ENCODE results near the gene STK36.

The STK36 gene

GRCh38 chr2:218711550-218711929, 39.7 kb downstream of the STK36 start:
- TF ChIP-seq, protein P1, sequence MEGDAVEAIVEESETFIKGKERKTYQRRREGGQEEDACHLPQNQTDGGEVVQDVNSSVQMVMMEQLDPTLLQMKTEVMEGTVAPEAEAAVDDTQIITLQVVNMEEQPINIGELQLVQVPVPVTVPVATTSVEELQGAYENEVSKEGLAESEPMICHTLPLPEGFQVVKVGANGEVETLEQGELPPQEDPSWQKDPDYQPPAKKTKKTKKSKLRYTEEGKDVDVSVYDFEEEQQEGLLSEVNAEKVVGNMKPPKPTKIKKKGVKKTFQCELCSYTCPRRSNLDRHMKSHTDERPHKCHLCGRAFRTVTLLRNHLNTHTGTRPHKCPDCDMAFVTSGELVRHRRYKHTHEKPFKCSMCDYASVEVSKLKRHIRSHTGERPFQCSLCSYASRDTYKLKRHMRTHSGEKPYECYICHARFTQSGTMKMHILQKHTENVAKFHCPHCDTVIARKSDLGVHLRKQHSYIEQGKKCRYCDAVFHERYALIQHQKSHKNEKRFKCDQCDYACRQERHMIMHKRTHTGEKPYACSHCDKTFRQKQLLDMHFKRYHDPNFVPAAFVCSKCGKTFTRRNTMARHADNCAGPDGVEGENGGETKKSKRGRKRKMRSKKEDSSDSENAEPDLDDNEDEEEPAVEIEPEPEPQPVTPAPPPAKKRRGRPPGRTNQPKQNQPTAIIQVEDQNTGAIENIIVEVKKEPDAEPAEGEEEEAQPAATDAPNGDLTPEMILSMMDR (IDR thresholded peaks at IDR 0.05; ENCODE audit: extremely low read depth, insufficient read depth, missing control alignments) = no peak
- in situ Hi-C loops (cut with MboI; ENCODE audit: low pct_unique_long_range_greater_than_20kb, low sequenced_read_pairs, unreplicated experiment) = no loop called here
- DNase-seq (ENCODE audit: low spot score) = peak; percentile 21

- in situ Hi-C loops (cut with MboI; ENCODE audit: low pct_unique_long_range_greater_than_20kb, low sequenced_read_pairs, unreplicated experiment) = no loop called here
- DNase-seq (ENCODE audit: low spot score) = no peak
- TF ChIP-seq, protein P1 (IDR thresholded peaks at IDR 0.05; ENCODE audit: extremely low read depth, insufficient read depth, missing control alignments) = no peak
Observed at GRCh38 chr2:218713922-218714321, 42.0 kb downstream of the STK36 start.

DNA sequence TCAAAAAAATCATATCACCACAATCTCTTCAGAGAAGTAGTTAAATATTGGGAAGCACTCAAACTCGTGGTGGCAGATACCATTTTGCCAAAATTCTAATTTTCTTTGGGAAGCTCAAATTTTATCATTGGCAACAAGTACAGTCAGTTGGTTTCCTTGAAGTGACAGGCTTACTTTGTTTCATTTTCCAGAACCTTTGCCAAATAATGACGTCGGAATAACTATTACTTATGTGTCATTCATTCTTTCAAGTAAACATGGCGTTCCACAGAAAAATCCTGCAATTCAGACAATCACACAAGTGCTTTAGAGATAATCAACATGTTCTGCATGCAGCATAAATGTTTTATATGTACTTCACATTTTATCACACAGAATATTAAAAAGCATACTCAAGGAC, 44.2 kb downstream of the STK36 start:
- in situ Hi-C loops (cut with MboI; ENCODE audit: low pct_unique_long_range_greater_than_20kb, low sequenced_read_pairs, unreplicated experiment) = no loop called here
- DNase-seq (ENCODE audit: low spot score) = no peak
- TF ChIP-seq, protein P1 (IDR thresholded peaks at IDR 0.05; ENCODE audit: extremely low read depth, insufficient read depth, missing control alignments) = no peak

- in situ Hi-C loops (cut with MboI; ENCODE audit: low pct_unique_long_range_greater_than_20kb, low sequenced_read_pairs, unreplicated experiment) = no loop called here
- TF ChIP-seq, protein P1 (IDR thresholded peaks at IDR 0.05; ENCODE audit: extremely low read depth, insufficient read depth, missing control alignments) = no peak
- no peak for DNase-seq (ENCODE audit: low spot score)
Observed at GRCh38 chr2:218717262-218717661, 45.4 kb downstream of the STK36 start.

DNA sequence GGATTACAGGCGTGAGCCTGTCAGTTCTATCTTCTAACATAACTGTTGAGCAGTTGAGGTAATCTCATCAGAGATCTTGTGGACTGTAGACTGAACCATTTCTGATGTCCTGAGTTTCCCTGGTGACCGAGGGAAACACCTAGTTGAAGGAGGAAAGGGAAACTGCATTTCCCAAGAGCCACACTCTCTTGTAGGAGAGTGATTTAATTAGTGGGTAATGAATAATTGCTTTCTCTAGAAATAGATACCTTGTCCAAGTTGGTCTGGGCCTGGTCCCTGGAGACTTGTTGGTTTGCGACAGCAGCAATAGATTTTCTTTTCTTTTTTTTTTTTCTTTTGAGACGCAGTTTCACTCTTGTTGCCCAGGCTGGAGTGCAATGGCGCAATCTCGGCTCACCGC, 46.2 kb downstream of the STK36 start:
- in situ Hi-C loops (cut with MboI; ENCODE audit: low pct_unique_long_range_greater_than_20kb, low sequenced_read_pairs, unreplicated experiment) = no loop called here
- TF ChIP-seq, protein P1 (IDR thresholded peaks at IDR 0.05; ENCODE audit: extremely low read depth, insufficient read depth, missing control alignments) = no peak
- DNase-seq (ENCODE audit: low spot score) = no peak

- in situ Hi-C loops (cut with MboI; ENCODE audit: low pct_unique_long_range_greater_than_20kb, low sequenced_read_pairs, unreplicated experiment) = no loop called here
- TF ChIP-seq, protein P1 (IDR thresholded peaks at IDR 0.05; ENCODE audit: extremely low read depth, insufficient read depth, missing control alignments) = no peak
- no peak for DNase-seq (ENCODE audit: low spot score)
Observed at GRCh38 chr2:218719457-218719856, 47.6 kb downstream of the STK36 start.
